Ovary (tissue), 3 donors: ENCODE data around the gene APBB2.

ENCODE experiments used
- POLR2A ChIP-seq: fragments of 450-650 bp; IDR thresholded peaks from one replicate; pipeline ENCODE4 v1.6.1; 2017; ENCODE audit warnings: antibody characterized with exemption, mild to moderate bottlenecking, moderate library complexity
- TF ChIP-seq, protein P1 (sequence below), 3 donors: fragments of 450-650 bp in 2 of 3; fragments of 200-600 bp in 1 of 3; IDR thresholded peaks; one replicate each; pipeline versions ENCODE4 v1.5.1 to v1.8.0; 2016 to 2022; ENCODE audit warnings: antibody characterized with exemption in 3 of 3, mild to moderate bottlenecking in 1 of 3
- donor health status: DM: no; HTN: no; CAD: no.

GRCh38 chr4:41103657-41104056, 110.7 kb downstream of the APBB2 start:
- TF ChIP-seq, protein P1, sequence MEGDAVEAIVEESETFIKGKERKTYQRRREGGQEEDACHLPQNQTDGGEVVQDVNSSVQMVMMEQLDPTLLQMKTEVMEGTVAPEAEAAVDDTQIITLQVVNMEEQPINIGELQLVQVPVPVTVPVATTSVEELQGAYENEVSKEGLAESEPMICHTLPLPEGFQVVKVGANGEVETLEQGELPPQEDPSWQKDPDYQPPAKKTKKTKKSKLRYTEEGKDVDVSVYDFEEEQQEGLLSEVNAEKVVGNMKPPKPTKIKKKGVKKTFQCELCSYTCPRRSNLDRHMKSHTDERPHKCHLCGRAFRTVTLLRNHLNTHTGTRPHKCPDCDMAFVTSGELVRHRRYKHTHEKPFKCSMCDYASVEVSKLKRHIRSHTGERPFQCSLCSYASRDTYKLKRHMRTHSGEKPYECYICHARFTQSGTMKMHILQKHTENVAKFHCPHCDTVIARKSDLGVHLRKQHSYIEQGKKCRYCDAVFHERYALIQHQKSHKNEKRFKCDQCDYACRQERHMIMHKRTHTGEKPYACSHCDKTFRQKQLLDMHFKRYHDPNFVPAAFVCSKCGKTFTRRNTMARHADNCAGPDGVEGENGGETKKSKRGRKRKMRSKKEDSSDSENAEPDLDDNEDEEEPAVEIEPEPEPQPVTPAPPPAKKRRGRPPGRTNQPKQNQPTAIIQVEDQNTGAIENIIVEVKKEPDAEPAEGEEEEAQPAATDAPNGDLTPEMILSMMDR (IDR thresholded peaks at IDR 0.05) = no peak
- no peak for TF ChIP-seq POLR2A
